Ecto neural progenitor cell (in vitro differentiated cells): ENCODE data around the gene RREB1.

Experiments
- DNase-seq: peaks from one replicate; pipeline ENCODE4 v3.0.0-alpha.2; 2018; ENCODE audit warnings: low spot score

The RREB1 gene

DNA sequence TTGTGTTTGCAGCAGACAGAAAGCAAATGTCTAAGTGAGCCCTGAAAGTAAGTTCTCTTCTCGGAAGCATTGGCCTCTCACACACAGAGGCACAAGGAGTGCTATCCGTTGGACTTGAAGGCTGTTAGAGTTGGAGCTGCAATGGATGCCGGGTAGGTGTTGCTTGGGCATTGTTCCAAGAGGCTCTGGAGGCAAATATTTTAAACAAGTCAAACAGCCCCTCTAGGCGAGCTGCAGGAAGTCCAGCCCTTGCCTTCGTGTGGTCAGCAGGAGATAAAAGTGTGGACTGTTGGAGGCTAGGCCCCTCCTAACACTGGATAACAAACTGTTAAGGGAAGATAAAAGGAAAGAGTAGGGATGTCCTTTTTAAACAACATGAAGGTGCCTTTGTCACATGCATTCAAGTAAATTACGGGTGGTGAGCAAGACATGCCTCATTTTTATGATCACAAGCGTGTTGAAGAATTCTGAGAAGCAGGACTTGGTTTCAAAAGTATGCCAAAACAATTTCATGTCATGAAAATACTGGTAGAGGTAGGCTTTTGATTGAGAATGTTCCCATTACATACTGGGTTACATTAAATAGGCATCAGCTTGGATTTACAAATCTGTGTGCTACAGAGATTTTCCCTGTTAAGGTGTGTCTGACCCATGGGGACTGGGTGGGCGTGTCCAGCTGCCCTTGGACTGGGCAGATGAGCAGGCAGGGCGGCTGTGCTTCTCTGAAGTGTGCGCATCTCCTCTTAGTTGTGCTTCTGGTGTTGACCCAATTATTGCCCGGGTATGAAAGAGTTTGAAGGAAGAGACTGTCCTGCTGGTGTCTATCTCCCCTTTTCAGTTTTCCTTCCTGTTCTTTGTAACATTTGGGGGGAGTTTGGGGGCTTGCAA is 57.5 kb downstream of the RREB1 start:
- no peak for DNase-seq

DNA sequence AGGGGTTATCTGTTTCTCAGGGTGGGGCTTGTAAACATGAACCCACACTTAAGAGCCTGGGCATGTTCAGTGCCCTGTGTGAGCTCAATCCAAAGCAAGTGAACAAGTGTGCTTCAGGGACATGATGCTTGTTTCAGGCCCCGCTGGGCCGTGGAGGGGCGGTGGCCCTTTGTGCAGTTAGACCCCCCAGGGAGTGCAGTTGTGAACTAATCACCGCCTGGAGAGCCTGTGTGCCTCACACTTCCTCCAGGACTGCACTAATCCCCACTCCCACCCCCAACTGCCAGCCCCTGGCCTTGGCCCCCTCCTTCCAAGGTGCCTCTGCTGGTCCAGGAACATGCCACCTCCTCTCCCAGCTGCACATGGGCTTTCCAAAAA is 58.1 kb downstream of the RREB1 start:
- no peak for DNase-seq

DNA sequence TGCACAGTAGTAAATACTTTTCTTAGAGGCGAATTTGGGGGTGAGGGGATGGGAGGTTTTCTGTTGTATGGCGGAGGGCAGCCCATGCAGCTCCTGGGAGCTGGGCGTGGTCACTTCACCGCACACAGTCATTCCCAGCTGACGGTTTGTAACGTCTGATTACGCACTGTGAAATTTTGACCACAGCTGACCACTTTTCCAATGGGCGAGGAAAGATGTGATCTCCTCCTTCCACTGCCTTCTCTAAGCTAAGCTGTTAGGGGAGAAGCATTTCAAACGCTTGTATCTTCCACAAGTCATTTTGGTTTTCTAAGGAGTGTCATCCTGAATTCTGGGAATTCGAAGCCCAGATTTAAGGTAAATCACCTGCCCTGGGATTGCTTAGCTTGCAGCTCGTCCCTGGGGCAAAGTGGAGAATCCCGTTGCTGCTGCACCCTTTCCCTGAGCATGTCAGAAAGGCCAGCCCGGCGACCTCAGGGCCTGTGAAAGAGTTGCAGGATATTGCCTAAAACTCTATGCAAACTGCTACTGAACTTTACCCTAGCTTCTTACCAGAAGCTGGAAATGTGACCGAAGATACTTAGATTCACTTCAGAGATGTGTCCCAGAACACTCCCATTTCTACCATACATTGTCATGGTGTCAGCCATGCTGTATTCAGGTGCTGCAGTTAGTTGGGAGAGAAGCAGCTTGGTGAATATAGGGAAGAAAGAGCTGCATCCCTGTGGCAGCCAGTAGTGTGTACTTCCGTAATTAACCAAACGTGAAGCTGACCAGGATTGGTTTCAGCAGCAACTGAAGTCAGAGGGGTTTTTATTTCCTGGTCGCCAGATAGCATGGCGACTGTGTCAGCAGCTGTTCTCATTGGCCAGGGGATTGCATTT is 58.9 kb downstream of the RREB1 start:
- no peak for DNase-seq

- no peak for DNase-seq
Measured at GRCh38 chr6:7169296-7169721, 61.5 kb downstream of the RREB1 start.

DNA sequence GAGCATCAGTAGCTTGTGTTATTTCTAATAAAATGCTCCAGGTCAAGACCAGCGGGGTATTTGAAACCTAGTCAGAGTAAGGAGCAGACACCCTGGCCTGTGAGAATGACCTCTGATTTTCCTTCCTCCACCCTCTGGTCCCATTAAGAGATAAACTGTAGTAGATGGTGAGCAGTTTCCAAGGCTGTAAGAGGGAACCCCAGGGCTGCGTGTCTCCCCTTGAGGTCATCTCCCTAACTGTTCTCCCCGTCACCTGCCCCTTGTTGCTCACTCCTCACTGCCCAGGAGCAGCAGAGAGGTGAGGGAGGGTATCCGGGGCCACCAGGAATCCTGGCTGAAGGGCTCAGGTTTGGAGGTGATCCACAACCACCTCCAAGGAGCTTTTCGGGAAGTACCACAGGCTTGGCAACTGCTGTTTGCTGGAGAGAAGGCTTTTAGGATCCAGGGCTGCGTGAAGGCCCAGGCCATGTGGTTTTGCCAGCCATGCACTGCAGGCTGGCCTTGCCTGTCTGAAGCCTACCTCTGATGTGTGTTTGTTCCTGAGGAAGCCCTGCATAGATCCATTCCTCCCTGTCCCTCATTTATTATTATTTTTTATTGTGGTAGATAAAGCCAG is 62.5 kb downstream of the RREB1 start:
- DNase-seq: no peak

- no peak for DNase-seq
Measured at GRCh38 chr6:7171119-7171518, 63.4 kb downstream of the RREB1 start.

DNA sequence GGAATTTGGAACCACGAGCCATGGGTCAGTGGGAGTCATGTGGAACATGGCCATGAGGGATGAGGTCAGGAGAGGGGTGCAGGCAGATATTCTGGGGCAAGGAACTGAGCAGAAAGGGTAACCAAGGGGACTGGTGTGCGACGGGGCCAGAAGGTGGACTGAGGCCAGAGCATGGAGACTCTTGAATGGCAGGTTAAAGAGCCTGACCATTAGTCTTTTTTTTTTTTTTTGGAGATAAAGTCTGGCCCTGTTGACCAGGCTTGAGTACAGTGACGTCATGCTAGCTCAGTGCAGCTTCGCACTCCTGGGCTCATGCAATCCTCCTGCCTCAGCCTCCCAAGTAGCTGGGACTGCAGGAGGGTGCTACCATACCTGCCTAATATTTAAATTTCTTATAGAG is 64.0 kb downstream of the RREB1 start:
- DNase-seq: no peak

GRCh38 chr6:7172649-7173048 is 64.9 kb downstream of the RREB1 start:
- no peak for DNase-seq

- DNase-seq: no peak
Measured at GRCh38 chr6:7173843-7174503, 66.2 kb downstream of the RREB1 start.

GRCh38 chr6:7175462-7175861 is 67.7 kb downstream of the RREB1 start:
- DNase-seq: no peak

DNA sequence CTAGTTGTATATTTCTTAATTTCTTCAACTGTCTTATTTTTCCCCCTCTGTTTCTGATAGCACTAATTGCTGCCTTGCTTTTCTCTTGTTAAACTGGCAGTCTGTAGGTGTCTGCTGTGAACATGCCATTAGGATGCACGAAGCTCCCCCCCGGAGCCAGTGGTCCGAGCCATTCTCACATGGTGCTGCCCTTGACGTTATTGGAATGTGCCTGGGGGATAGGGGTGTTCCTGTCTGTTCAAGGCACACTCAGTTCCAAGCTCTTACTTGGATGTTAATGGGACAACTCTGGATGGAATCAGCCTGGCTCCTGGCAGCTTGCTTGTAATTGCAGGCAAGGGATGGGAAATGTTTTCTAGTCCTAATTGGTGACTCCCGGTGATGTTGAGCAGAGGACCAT is 68.4 kb downstream of the RREB1 start:
- no peak for DNase-seq

GRCh38 chr6:7178280-7178679 is 70.5 kb downstream of the RREB1 start:
- no peak for DNase-seq

DNA sequence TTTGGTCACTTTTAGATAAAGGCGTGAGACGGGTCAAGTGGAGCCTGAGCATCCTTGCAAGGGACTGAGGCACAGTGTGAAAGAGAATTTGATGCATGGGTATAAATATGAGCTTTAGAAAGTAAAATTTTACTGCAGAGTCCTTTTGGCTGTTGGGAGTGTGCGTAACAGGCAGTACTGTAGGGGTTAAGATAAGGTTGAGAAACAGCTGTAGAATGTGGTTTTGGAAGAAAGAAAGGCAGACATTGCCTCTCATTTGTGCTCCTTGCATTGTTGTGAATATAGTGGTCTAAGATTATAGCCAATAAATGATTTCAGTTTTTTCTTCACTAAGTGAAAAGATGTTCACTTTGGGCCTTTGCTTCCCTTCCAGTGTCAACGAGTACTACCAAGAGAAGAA is 73.0 kb downstream of the RREB1 start:
- DNase-seq: no peak

DNA sequence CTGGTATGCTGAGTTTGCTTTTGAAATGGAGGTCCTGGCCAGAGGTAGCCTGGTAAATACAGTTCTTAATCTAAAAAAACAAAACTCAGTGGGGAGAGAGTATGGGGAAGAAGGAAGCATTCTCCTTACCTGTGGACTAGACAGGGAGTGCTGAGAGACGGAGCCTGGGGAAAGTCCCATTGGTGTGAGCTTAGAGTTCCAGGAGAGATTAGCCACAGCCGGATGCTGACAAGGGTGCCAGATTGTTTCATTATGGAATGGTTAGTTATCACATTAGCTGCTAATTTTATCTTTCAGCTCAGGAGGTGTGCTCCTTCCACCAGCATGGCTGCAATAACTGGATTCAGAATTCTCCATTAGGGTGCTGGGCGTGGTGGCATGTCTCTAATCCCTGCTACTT is 75.9 kb downstream of the RREB1 start:
- DNase-seq: no peak

DNA sequence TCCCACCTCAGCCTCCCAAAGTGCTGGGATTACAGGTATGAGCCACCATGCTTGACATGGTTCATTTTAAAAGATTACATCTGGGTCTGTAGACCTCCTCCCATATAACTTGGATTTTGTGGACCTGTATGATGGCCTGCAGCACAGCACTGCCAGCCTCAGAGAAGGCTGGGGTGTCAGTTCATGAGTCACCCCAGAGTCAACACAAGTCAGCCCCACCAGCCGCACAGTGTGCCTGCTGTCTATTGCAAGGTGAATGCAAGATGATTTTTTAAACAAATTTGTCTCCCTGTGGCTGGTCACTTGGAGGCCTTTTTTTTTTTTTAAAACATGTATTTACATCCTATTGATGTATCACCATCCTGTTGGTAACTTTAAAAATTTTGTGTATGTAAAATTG is 76.7 kb downstream of the RREB1 start:
- DNase-seq: no peak

GRCh38 chr6:7185561-7185960 is 77.8 kb downstream of the RREB1 start:
- DNase-seq: no peak

DNA sequence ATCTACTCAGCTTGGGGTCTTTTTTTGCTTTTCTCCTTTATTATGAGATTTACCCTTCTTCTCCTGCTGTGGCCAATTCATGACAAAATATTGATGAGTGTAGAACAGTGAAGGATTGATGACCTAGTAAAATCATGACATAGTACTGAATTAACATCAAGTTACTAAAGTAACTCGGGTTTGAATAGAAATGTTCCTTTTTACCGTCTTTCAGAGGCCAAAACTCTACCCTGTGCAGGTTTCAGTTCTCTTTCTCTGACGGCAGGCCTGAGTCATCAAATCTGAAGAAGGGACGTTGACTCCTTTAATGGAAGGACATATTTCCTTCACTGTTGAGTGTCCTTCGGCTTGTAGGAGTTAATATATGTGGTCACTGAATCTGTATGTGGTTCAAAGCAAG is 80.7 kb downstream of the RREB1 start:
- DNase-seq: no peak

DNA sequence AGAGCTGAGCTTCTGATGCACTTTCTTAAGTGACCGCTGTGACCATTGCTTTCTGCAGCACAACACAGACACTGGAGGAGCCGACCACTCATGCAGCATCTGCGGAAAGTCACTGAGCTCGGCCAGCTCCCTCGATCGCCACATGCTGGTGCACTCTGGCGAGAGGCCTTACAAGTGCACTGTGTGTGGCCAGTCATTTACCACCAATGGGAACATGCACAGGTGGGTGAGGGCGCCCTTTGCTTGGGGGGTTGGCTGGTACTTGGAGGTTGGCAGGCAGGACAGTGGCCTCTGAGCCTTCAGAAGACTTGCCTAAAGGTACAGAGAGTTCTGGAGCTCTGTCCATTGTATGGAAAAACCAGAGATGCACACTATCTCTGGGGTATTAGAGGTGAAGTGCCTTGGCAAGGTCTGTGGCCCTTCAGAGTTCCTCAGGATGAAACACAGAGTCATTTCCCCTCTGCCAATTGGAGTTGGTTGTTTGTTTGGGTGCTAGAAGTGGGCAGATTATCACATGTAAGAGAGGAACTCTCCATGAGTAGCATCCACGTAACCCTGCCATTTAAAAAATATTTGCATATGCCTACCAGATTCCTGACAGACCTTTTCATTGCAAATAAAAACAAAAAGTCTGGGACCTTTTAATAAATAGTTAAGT is 81.5 kb downstream of the RREB1 start:
- DNase-seq: no peak

DNA sequence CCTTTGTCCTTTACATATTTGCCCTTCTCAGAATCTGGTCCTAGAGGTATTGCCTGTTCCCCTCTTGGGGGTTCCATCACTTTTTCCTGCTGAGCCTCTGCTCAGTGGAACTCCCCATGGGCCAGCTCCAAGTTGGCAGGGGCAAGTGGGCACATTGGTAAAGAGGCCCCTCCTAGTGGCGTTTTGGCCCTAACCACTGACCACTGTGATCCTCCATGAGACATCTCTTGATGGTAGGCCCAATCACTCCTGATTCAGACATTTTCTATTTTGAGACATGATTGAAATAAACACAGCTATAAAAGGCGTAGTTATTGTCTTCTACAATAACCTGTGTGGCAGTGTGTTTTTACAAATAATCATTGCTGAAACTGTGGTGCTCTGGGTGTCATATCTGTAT is 83.0 kb downstream of the RREB1 start:
- DNase-seq: no peak

DNA sequence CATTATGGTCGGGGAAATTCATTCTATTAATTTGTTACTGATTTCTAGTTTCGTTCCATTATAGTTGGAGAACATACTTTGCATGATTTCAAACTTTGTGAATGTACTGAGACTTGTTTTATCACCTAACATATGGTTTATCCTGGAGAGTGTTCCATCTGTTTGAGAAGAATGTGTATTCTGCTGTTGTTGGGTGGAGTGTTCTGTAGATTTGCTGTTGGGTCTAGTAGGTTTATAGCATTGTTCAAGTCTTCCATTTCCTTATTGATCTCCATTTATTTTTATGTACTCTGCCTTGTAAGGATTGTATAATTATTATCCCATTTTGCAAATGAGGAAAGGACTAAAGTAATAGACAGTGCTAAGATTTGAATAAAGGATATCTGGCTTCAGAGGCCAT is 85.4 kb downstream of the RREB1 start:
- no peak for DNase-seq

DNA sequence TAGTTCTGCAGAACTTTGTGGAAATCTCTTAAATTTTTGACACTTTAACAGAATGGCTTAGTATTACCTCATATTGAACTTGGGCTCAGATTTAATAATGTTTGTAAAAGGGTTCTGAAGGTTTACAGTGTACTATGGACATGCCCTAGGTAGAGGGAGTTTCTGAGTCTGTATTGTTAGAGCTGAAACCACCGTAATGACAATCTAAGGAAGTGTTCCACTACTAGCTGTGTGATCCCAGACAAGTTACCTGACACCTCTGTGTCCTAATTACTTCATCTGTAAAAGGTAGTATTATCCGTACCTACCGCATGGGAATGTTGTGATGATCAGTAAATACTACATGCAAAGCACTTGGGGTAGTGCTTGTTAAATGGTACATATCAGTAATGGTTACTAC is 86.9 kb downstream of the RREB1 start:
- no peak for DNase-seq
